HG03571 (cell line): Measurements from ENCODE around the gene BMPR2.
"Not testable (repeated sequence)": the region's sequence is repeated elsewhere in the genome, so short reads cannot be mapped to it uniquely, and the experiment has no call there.

Source experiments
- ATAC-seq: cut with Tn5 transposase; IDR thresholded peaks from one replicate; pipeline ENCODE4 v1.9.1; 2021; ENCODE audit not compliant: unreplicated experiment

Gene BMPR2

DNA sequence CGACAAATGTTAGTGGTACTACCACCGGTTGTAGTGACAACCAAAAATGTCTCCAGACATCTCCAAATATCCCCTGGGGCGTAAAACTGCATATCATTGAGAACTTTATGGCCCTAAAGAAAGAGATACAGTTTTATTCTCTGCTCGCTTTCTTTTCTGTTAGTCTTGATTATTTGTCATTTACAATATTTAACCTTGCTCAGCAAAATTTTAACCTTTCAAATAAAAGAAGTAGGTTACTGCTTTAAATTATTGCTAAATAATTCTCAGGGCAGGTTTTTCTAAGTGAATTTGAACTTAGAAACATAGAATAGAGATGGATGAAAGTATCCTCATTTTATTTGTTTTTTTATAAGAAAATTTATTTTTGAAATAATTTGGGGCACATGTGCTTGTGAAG is 67.9 kb downstream of the BMPR2 start:
- ATAC-seq = no peak

DNA sequence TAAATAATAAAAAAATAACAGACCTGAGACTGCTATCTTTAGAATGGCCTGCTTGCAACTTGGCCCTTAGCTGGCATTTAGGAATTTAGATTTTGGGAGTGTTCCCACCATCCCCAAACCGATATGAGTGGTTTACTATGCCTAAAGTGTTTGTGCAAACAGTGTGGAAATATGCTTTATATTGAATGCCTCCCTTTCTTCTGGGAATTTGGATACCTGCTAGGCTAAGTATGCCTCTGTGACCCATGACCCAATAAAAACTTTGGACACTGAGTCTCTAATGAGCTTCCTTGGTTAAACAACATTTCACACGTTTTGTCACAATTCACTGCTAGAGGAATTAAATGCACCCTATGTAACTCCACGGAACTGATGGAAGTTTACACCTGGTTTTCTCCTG is 73.2 kb downstream of the BMPR2 start:
- ATAC-seq = no peak

DNA sequence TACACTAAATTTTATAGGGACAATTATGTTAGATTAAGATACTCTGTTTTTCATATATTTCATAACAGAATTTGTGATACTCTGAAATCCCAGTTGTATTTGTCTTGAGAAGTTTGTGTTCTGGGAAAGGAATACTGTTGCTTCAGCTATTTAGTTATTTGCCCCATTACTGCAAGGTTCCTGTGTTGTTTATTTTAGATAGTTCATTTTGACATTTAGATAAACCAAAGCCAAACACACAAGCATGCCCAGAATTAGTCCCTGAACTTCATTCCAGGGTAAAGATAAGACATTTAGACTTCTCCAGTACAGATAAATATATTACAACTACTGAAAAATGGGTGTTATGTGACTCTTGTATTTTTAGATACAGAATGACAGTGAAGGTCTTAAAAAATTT is 74.7 kb downstream of the BMPR2 start:
- no peak for ATAC-seq

DNA sequence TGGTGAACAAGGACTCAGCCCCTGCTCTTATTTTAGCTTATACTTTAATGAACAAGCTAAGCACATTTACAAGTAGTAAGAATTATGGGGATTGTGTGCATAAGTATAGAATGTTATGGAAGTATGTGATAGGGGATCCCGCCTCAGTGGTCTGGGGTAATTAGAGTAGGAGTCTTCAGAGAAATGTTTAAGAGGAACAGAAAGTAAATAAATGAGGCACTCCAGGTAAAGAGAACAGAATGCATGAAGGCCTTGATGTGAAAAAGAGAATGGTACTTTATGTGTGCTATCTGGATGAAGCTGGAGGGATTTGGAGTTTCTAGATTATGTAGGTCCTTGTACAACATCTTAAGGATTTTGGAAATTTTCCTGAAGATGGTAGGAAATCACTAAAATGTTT is 76.6 kb downstream of the BMPR2 start:
- ATAC-seq = no peak

DNA sequence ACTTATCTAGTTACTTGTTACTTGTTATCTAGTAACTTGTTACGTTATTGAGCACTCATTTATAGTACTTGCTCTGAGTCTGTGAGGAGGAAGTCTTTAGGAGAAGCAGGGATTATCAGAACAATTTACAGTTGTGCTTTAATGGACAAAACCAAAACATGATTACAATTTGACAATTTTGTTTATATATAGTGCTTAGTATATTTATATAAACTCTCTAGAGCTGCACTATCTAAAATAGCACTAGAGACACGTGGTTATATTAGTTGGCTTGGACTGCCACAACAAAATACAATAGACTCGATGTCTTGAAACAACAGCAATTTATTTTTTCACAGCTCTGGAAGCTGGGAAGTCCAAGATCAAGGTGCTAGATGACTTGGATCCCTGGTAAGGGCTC is 78.4 kb downstream of the BMPR2 start:
- no peak for ATAC-seq

DNA sequence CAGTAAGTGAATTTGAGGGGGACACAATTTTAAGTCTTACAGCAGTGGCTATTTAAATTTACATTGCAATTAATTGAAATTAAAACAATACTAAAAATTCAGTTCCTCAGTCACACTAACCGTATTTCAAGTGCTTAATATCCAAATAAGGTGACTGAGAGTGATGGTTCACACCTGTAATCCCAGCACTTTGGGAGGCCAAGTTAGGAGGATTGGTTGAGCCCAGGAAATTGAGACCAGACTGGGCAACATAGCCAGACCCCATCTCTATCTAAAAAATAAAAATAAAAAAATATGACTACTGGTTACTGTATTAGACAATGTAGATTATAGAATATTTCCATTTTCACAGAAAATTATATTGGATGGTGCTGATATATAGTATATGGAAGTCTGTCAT is 79.0 kb downstream of the BMPR2 start:
- no peak for ATAC-seq

DNA sequence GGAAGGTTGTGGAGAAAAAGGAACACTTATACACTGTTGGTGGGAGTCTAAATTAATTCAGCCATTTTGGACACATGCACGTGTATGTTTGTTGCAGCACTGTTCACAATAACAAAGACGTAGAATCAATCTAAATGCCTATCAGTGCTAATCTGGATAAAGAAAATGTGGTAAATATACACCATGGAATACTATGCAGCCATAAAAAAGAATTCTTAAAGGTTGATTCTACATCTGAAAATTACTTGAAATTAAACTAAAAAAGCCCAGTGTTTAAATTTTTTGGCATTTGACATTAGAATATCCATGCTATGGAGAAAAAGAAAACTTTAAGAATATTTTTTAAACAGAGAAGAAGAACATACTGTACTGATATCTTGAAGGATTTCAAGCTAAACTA is 84.0 kb downstream of the BMPR2 start:
- no peak for ATAC-seq

DNA sequence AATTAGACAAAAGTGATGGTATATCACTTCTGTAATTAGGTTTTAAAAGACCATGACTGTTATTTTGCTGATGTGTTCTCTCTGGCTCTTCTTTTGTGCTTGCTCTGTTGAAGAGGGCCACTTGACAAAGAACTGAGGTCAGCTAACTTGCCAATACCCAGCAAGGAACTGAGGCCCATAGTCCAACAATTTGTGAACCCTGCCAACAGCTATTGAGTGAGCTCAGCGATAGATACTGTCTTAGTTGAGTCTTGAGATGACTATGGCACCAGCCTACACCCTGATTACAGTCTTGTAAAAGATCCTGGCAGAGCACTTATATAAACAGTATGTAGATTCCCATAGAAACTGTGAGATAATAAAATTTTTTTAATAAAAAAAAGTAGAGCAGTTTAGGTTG is 103.0 kb downstream of the BMPR2 start:
- no peak for ATAC-seq

DNA sequence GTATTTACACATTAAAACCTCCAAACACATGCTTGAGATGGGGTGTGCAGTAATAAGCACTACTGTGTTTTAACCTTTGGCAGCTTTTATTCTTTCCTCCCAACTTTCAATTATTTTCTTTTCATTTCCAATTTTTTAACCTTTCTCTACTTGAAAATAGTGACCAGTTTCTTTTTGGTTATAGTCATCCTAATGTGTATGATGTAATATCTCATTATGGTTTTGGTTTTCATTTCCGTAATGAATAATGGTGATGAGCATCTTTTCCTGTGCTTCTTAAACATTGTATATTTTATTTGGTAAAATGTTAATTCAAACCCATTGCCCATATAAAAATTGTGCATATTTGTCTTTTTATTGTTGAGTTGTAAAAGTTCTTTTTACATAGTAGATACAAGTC is 103.5 kb downstream of the BMPR2 start:
- ATAC-seq = no peak

DNA sequence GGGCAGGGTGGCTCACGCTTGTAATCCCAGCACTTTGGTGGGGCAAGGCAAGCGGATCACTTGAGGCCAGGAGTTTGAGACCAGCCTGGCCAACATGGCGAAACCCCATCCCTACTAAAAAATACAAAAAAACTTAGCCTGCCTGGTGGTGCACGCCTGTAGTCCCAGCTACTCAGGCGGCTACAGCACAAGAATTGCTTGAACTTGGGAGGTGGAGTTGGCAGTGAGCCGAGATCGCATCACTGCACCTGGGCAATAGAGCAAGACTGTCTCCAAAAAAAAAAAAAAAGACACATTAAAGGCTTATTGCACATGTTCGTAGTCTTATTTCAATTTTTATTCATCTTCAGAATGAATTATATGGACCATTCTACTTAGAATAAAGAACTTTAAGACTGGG is 110.2 kb downstream of the BMPR2 start:
- ATAC-seq = no peak

DNA sequence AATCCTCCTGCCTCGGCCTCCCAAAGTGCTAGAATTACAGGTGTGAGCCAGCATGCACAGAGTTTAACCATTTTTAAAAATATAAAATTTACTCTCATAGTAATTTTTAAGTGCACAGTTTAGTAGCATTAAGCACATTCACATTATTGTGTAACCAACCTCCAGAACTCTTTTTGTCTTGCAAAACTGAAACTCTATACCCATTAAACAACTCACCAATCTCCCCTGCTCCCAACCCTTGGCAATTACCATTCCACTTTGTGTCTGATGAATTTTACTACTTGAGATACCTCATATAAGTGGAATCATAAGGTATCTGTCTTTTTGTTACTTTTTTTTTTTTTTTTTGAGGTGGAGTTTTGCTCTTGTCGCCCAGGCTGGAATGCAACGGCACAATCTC is 112.5 kb downstream of the BMPR2 start:
- ATAC-seq = no peak

DNA sequence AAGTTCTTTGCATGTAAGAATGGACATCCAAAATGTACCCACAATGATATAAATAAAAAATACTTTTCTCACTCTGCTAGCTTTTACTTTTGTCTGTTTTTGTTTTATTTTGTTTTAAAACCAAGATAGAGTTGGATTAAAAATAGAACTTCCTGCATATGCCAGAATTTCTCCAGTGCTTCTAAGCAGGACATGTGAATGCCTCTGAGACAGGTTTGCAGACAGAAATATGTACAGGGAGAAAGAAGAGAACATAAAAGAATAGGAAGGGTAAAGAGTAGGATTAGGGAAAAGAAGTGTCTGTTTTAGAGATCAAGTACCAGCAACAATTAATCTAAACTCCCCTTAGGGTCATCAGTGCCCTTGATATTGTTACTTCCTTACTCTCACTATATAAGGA is 114.4 kb downstream of the BMPR2 start:
- no peak for ATAC-seq

DNA sequence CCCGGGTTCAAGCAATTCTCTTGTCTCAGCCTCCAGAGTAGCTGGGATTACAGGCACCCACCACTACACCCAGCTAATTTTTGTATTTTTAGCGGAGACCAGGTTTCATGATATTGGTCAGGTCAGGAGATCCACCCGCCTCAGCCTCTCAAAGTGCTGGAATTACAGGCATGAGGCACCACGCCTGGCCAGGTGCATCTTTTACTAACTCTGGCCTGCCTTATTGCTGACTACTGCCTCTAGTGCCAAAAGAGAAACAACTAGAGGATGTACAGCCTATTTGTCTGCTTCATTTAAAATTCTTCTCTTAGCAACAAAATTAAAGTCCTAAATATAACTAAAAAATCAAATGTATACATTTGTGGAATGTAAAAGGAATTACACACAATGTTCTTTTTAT is 115.4 kb downstream of the BMPR2 start:
- no peak for ATAC-seq

DNA sequence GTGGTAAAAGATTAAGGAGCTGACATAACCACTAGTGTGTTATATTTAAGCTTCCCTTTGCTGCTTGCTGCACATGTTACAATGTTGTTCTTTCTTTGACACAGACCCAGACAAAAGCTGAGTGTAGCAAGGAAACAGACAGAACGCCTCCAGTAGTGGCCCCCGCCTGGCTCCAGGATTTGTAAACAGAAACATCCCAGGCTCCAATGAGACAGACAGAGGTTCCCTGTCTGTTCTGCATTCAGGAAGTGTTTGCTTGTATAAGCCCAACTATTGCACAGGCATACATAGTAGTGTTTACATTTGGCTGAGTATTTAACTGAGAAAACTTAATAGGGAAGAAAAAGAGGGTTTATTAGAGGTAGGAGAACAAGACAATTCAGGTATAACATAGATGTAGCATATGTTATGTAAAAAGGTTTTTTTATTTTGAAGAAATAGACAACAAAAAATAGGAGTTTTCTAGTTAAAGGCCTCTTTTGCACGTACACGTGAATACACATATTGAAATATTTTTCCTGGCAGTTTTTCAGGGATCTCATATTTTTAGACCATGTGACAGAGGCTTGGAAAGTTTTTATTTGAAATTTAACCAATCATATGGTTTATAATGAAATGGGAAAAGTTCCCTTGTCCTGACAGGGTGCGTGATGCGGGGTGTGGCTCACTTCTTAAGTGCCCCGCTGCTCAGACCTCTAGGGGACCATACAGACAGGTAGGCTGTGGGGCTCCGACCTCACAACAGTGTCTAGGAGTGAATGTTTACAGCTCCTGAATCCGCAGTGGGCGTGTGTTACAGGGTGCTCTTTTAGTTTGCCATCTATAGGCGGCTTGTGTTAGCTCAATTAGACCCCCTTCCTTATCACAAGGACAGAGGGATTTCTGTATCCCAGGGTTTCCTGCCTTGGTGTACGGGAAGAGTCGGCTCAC is 118.4 kb downstream of the BMPR2 start:
- ATAC-seq = no peak

DNA sequence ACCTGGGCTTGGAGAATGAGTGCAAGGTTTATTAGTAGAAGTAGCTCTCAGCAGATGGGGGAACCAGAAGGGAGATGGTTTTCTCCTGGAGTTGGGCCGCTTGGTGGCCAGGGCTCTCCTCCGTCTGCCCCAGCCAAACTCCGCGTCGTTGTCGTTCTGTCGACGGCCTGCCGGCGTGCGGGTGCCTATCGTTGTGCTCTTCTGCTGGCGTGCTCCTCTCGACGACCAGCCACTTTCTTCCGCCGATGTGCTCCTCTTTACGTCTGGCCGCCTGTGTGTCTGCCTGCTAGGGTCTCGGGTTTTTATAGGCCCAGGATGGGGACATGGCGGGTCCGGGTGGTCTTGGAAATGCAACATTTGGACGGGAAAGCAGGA is 119.1 kb downstream of the BMPR2 start:
- ATAC-seq = no peak

DNA sequence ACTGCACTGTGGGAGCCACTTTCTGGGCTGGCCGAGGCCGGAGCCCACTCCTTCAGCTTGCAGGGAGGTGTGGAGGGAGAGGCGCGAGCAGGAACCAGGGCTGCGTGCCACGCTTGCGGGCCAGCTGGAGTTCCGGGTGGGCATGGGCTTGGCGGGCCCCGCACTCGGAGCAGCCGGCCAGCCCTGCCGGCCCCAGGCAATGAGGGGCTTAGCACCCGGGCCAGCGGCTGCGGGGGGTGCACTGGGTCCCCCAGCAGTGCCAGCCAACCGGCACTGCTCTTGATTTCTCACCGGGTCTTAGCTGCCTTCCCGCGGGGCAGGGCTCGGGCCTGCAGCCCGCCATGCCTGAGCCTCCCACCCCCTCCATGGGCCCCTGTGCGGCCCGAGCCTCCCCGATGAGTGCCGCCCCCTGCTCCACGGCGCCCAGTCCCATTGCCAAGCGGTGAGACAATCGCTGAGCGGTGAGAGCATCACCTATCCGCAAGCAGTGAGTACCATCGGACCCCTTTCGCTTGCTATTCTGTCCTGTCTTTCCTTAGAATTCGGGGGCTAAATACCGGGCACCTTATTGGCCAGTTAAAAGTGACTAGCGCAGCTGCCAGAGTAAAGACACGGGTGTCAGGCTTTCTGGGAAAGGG is 120.8 kb downstream of the BMPR2 start:
- ATAC-seq = not testable (repeated sequence)

DNA sequence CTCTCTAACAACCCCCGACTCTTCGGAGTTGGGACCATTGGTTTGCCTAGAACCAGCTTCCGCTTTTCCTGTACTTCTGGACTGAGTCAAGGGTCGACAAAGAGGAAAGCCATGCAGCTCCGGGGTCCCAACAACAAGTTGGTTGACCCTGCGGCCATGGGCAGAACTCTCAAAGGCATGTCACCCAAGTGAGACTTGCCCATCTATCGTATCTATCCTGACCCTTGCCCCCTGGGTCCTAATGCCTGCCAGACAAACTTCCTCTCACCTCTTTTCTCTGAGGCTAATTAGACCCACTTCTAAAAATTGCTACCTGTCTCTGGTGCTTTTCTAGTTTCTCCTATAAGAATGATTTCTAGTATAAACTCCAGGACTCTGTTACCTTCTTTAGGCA is 121.3 kb downstream of the BMPR2 start:
- not testable (repeated sequence) for ATAC-seq

DNA sequence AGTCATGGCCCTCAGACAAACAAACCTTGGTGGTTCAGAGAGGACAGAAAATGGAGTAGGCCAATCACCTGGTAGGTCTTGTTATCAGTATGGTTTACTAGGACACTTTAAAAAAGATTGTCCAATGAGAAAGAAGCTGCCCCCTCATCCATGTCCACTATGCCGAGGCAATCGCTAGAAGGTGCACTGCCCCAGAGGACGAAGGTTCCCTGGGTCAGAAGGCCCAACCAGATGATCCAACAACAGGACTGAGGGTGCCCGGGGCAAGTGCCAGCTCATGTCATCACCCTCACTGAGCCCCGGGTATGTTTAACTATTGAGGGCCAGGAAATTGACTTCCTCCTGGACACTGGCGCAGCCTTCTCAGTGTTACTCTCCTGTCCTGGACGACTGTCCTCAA is 123.7 kb downstream of the BMPR2 start:
- ATAC-seq = not testable (repeated sequence)

DNA sequence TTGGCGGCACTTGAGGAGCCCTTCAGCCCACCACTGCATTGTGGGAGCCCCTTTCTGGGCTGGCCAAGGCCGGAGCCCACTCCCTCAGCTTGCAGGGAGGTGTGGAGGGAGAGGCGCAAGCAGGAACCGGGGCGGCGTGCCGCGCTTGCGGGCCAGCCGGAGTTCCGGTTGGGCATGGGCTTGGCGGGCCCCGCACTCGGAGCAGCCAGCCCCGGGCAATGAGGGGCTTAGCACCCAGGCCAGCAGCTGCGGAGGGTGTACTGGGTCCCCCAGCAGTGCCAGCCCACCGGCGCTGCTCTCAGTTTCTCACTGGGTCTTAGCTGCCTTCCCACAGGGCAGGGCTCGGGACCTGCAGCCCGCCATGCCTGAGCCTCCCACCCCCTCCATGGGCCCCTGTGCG is 127.1 kb downstream of the BMPR2 start:
- ATAC-seq = not testable (repeated sequence)

DNA sequence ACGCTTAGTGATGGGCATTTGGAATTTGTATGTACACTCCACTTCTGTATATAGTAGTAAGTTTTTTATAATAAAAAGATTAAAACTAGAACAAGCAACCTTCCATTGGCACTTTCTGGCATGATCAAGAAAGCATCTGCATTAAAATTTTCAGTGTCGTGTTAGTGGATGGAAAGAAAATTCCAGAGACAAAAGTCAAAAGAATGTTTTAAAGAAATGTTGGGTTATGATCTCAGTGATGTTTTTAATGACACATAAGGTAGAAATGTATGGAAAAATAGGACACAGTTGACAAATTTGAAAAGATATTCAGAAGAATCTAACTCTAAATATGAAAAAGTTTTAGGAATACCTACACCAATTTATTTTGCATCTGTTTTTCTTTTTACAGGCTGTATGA is 132.6 kb downstream of the BMPR2 start:
- ATAC-seq = no peak

DNA sequence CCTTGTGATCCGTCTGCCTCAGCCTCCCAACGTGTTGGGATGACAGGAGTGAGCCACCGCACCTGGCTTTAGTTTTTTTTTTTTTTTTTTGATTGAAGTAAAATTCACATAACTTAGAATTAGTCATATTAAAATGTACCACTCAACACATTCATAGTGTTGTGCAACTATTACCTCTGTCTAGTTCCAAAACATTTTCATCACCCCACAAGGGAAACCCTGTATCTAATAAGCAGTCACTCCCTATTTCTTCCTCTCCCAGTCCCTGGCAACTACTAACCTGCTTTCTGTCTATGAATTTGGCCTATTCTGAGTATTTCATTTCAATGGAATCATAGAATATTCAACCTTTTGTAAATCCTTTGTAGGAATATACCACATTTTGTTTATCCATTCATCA is 134.8 kb downstream of the BMPR2 start:
- ATAC-seq = no peak

DNA sequence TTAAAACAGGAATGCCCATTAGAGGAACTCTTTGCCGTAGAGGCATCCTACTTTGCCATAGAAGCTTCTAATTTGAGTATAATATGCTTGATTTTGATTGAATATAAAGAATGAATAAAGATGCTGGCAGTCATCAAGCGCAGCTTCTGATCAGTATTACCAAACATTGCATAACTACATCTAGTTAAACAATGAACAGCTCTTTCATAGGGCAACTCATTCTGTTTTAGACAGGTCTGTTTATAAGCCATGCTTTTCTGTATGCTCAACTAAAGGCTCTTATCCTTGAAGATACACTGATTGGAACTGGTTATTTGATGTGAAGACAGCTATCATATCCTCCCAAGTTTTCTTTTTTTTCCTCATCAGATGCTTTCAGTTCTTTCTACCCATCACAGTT is 136.0 kb downstream of the BMPR2 start:
- ATAC-seq = no peak

DNA sequence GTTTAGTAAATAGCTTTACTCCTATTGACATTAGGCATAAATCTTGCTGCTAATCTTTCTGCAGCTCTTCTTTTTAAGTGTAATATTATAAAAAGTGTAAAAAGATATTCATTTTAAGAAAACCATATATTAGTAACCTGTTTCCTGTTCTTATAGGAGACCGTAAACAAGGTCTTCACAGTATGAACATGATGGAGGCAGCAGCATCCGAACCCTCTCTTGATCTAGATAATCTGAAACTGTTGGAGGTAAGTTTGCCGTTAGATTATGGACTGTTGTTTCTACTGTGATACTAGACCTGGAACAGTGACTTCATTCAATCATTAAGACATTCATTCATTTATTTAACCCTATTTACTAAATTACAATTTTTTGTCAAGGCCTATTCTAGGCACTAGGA is 138.6 kb downstream of the BMPR2 start:
- no peak for ATAC-seq
